Measurements from ENCODE around the gene GBF1. TPM values are rescaled to one million over a fixed set of nuclear protein-coding genes. Genes with fewer than 3 reads are reported as not detected.

GBF1 gene
- total and polyA plus RNA-seq, 7 donors, result 14.1 to 47.1 (median 40.8) TPM

GRCh38 chr10:102241032-102241443, 4.3 kb upstream of the GBF1 start:
- H3K9me3 ChIP-seq, result no peaks in the 10 kb centered on the region
- peak in 2 of 4 donors; percentile 46 to 49 for ATAC-seq
- H3K4me1 ChIP-seq, result peaks cover 43% of the 10 kb centered on the region
- H3K36me3 ChIP-seq (ENCODE audit: insufficient read depth in 1 of 2, low read depth in 1 of 2), result no peaks in the 10 kb centered on the region
- WGBS, 3 donors, result 1 to 2% (median 1%) methylated on average over 17 to 20 of the region's 20 CpGs
- intact Hi-C loops (cut with DNase I), result loop anchor here in 1 of 2 donors (10.0 kb wide), 1 partner anchor 54 kb away; no protein-coding TSS in a partner anchor
- peak overlapping the region; percentile 87 for H3K4me3 ChIP-seq
- H3K27ac ChIP-seq, result peak overlapping the region; percentile 90
- no peaks in the 10 kb centered on the region for H3K27me3 ChIP-seq (ENCODE audit: insufficient read depth in 3 of 3, low read length in 2 of 3)
- TF ChIP-seq CTCF (IDR thresholded peaks at IDR 0.05), result no peak
- DNase-seq, result no peak

DNA sequence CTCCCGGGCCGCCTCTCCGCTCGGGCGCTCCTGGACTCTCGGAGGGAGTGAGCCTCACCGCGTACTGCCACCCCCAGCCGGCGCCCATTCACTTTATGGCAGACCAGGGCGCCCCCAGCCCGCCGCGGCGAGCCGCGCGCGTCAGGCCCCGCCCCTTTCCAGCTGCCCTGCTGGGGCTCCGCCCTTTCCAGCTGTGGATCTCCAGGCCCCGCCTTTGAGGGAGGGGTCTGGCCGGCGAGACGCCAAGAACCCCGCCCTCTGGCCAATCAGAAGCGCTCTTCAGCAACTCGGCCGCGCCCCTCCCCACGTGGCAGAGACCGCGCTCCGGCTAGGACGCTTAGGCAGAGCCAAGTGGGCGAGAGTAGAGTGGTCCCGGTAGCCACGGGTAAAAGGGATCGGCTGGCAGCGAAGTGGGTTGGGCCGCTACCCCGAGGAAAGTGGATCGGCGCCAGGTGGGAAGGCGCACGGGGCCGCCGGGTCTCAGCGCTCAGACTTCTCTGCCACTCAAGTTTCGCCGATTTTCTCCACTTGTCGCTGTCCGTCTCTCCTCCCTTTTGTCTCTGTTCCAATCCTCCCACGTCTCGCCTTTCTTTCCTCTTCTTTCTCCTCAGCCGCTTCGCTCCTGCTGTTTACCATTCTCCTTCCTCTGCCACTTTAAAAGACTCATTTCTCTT, 3.8 kb upstream of the GBF1 start, which contains the start of gene PITX3:
PITX3 (minus strand) TSS at position 69 of the 674 bp plus-strand sequence. CDS start 9,432 bp downstream, outside the sequence.
- peak; percentile 81 to 86 (median 84) for ATAC-seq
- no peaks in the 10 kb centered on the region for H3K27me3 ChIP-seq (ENCODE audit: insufficient read depth in 3 of 3, low read length in 2 of 3)
- TF ChIP-seq CTCF (IDR thresholded peaks at IDR 0.05), result no peak
- WGBS, 3 donors, result 0% methylated on average over 40 to 57 of the region's 57 CpGs
- H3K27ac ChIP-seq, result peak within 1 kb of the TSS; percentile 90
- H3K9me3 ChIP-seq, result no peaks in the 10 kb centered on the region
- peaks cover 48% of the 10 kb centered on the region for H3K4me1 ChIP-seq
- intact Hi-C loops (cut with DNase I), result loop anchor here in 1 of 2 donors (10.0 kb wide), 1 partner anchor 53 kb away; no protein-coding TSS in a partner anchor
- no peaks in the 10 kb centered on the region for H3K36me3 ChIP-seq (ENCODE audit: insufficient read depth in 1 of 2, low read depth in 1 of 2)
- DNase-seq, result peak; percentile 96 to 97
- peak within 1 kb of the TSS; percentile 87 for H3K4me3 ChIP-seq

DNA sequence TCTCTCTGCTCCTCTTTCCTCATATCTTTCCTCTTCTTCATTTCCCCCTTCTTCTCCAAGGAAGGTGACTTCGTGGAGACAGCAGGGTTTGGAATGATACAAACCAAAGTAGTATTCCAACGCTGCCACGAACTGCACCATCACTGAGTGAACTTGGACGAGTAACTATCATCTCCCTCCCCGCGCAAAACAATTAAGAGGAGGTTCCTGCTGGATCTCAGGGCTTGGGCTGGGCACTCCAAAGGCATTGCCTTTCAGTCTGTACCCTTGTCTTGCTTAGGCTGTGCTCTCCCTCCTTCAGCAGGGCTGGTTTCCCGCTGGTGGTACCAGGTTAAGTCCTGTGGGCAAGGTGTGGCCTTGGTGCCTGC, 3.2 kb upstream of the GBF1 start:
- intact Hi-C loops (cut with DNase I), result loop anchor here in 1 of 2 donors (10.0 kb wide), 1 partner anchor 53 kb away; no protein-coding TSS in a partner anchor

DNA sequence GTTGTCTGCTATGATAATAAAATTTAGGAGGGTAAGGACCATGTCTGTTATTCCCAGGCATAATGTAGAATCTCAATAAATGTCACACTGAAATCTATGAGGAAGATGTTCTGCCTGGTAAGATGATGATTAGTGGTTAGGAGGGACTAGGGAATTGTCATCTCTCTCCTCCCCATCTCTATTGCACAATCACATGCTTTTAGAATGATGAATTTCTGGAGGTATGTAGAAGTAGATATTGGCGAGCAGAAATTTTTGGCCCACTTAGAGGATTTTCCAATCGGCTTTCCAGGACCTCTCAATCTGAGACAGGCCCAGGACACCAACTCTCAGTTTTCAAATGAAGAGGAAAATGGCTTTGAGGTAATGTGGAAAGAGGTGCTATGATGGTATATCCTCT, 2.0 kb upstream of the GBF1 start:
- TF ChIP-seq CTCF (IDR thresholded peaks at IDR 0.05), result no peak
- no peaks in the 10 kb centered on the region for H3K27me3 ChIP-seq (ENCODE audit: insufficient read depth in 3 of 3, low read length in 2 of 3)
- peaks cover 61% of the 10 kb centered on the region for H3K4me1 ChIP-seq
- H3K4me3 ChIP-seq, result no peak overlapping the region
- intact Hi-C loops (cut with DNase I), result loop anchor here in 1 of 2 donors (10.0 kb wide), 1 partner anchor 51 kb away; no protein-coding TSS in a partner anchor
- no peak overlapping the region for H3K27ac ChIP-seq
- H3K9me3 ChIP-seq, result no peaks in the 10 kb centered on the region
- no peaks in the 10 kb centered on the region for H3K36me3 ChIP-seq (ENCODE audit: insufficient read depth in 1 of 2, low read depth in 1 of 2)
- ATAC-seq (no peak), DNase-seq (no peak)
- WGBS, 3 donors, result 26 to 38% (median 30%) methylated on average over 2 of the region's 2 CpGs

More for the DNA sequence above, 3.2 kb upstream of the GBF1 start:
- DNase-seq (no peak), ATAC-seq (no peak)
- Histone ChIP-seq H3K4me1 (peaks cover 53% of the 10 kb centered on the region), H3K27ac (peak overlapping the region; percentile 90), H3K4me3 (peak overlapping the region; percentile 87), H3K27me3 (ENCODE audit: insufficient read depth in 3 of 3, low read length in 2 of 3) (no peaks in the 10 kb centered on the region), H3K9me3 (no peaks in the 10 kb centered on the region), H3K36me3 (ENCODE audit: insufficient read depth in 1 of 2, low read depth in 1 of 2) (no peaks in the 10 kb centered on the region)
- WGBS, 3 donors, result 9 to 17% (median 12%) methylated on average over 7 of the region's 7 CpGs
- no peak for TF ChIP-seq CTCF (IDR thresholded peaks at IDR 0.05)

Data from psoas muscle (tissue), 8 donors.